Neural progenitor cell (in vitro differentiated cells): ENCODE results near the gene PRSS3.
"Not testable (repeated sequence)": the region's sequence is repeated elsewhere in the genome, so short reads cannot be mapped to it uniquely, and the experiment has no call there.

Experiments
- EZH2 ChIP-seq: fragments of 200-600 bp; sonication (generic); IDR thresholded peaks from 2 replicates; pipeline ENCODE4 v1.6.1; 2017; ENCODE audit warnings: antibody characterized with exemption, mild to moderate bottlenecking, moderate library complexity
- EZH2phosphoT487 ChIP-seq: fragments of 200-600 bp; sonication (generic); IDR thresholded peaks from 2 replicates; pipeline ENCODE4 v1.6.1; 2017; ENCODE audit warnings: antibody characterized with exemption
- TF ChIP-seq, protein P1 (sequence below): fragments of 200-600 bp; sonication (generic); IDR thresholded peaks from 2 replicates; pipeline ENCODE4 v1.5.1; 2017; ENCODE audit warnings: antibody characterized with exemption, mild to moderate bottlenecking

DNA sequence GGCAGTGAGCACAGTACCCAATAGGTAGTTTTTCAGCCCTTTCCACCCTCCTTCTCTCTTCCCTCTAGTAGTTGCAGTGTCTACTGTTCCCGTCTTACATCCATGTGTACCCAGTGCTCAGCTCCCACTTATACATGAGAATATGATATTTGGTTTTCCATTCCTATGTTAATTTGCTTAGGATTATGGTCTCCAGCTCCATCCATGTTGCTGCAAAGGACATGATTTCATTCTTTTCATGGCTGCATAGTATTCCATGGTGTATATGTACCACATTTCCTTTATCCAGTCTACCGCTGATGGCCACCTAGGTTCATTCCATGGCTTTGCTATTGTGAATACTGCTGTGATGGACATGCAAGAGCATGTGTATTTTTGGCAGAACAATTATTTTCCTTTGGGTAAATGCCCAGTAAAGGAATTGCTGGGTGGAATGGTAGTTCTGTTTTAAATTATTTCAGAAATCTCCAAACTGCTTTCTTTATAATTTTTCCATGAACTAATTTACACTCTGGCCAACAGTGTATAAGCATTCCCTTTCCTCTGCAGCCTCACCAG lies 6.7 kb downstream of the PRSS3 start:
- TF ChIP-seq, protein P1, sequence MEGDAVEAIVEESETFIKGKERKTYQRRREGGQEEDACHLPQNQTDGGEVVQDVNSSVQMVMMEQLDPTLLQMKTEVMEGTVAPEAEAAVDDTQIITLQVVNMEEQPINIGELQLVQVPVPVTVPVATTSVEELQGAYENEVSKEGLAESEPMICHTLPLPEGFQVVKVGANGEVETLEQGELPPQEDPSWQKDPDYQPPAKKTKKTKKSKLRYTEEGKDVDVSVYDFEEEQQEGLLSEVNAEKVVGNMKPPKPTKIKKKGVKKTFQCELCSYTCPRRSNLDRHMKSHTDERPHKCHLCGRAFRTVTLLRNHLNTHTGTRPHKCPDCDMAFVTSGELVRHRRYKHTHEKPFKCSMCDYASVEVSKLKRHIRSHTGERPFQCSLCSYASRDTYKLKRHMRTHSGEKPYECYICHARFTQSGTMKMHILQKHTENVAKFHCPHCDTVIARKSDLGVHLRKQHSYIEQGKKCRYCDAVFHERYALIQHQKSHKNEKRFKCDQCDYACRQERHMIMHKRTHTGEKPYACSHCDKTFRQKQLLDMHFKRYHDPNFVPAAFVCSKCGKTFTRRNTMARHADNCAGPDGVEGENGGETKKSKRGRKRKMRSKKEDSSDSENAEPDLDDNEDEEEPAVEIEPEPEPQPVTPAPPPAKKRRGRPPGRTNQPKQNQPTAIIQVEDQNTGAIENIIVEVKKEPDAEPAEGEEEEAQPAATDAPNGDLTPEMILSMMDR: not testable (repeated sequence)
- TF ChIP-seq EZH2, EZH2phosphoT487: not testable (repeated sequence)
